Esophagus squamous epithelium (tissue), 5 donors: ENCODE data around the gene RNF13. TPM values are rescaled to one million over a fixed set of nuclear protein-coding genes. Genes with fewer than 3 reads are reported as not detected.
"Not testable (repeated sequence)": the region's sequence is repeated elsewhere in the genome, so short reads cannot be mapped to it uniquely, and the experiment has no call there.

Source experiments
- DNase-seq: peaks from one replicate; lab custom pipeline; 2025; lab: John Stamatoyannopoulos, UW
- H3K27ac ChIP-seq, 4 donors: fragments of 200-600 bp; sonication (generic); one replicate each; pipeline ENCODE4 v1.5.1; 2016 to 2019; ENCODE audit warnings: mild to moderate bottlenecking in 1 of 4
- H3K27me3 ChIP-seq, 4 donors: fragments of 200-600 bp; sonication (generic); 1 replicate in 3 of 4; 2 replicates in 1 of 4; pipeline versions ENCODE4 v1.5.1 to v1.6.0; 2017 to 2021; ENCODE audit warnings: antibody characterized with exemption in 1 of 4
- H3K36me3 ChIP-seq, 3 donors: fragments of 200-600 bp; sonication (generic); one replicate each; pipeline ENCODE4 v1.5.1; 2016 to 2019
- H3K4me1 ChIP-seq, 3 donors: fragments of 200-600 bp; sonication (generic); one replicate each; pipeline ENCODE4 v1.5.1; 2017 to 2019
- H3K4me3 ChIP-seq, 4 donors: fragments of 200-600 bp; sonication (generic); 1 replicate in 3 of 4; 2 replicates in 1 of 4; pipeline ENCODE4 v1.5.1; 2016 to 2019; ENCODE audit warnings: mild to moderate bottlenecking in 2 of 4, moderate library complexity in 1 of 4
- H3K9me3 ChIP-seq, 3 donors: fragments of 200-600 bp; sonication (generic); one replicate each; pipeline ENCODE4 v1.5.1; 2016 to 2019
- POLR2A ChIP-seq, 4 donors: fragments of 450-650 bp; IDR thresholded peaks; one replicate each; pipeline ENCODE4 v1.6.1; 2017; ENCODE audit warnings: antibody characterized with exemption in 4 of 4, mild to moderate bottlenecking in 4 of 4, moderate library complexity in 3 of 4
- WGBS, 2 donors: methylation state at CpG; one replicate each; pipeline ENCODE4 v1.1.5; 2018; 5-methylcytosine and 5-hydroxymethylcytosine counted together
- intact Hi-C: fragments of 100-400 bp; cut with DNase I; formaldehyde crosslinking; loops from one replicate; pipeline ENCODE4 v1.15.0; 2022
- total RNA-seq, 4 donors: library from RNA; depleted of rRNA; stranded (reverse); fragments of >200 nt; gene quantifications; one replicate each; pipeline ENCODE4 v1.1.0, GENCODE V29; 2016
- TF ChIP-seq, protein P1 (sequence below), 6 experiments: fragments of 450-650 bp in 4 of 6; fragments of 200-600 bp in 2 of 6; sonication (generic) in 2 of 6; IDR thresholded peaks; one replicate each; pipeline ENCODE4 v1.5.1; 2016 to 2019; ENCODE audit warnings: antibody characterized with exemption in 6 of 6, mild to moderate bottlenecking in 4 of 6, moderate library complexity in 4 of 6
- donor health status: DM: yes; HTN: yes; CAD: no.

RNF13 gene
- total RNA-seq, 4 donors from 2014 or later: 17.4 to 70.4 (median 45.8) TPM

DNA sequence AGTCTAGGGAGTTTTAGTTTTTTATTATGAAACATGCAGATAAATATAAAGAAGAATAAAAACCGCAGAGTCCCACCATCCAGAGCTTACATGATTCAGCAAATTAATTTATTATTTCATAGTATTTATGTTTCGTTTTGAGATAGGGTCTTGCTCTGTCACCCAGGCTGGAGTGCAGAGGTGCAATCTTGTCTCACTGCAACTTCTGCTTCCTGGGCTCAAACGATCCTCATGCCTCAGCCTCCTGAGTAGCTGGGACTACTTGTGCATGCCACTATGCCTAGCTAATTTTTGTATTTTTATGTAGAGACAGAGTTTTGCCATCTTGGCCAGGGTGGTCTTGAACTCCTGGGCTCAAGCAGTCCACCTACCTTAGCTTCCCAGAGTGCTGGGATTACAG is 13.6 kb downstream of the RNF13 start:
- WGBS, 2 donors: 80 to 85% methylated on average over 3 of the region's 3 CpGs
- H3K27me3 ChIP-seq: no peaks in the 10 kb centered on the region
- no peak for DNase-seq
- TF ChIP-seq POLR2A (IDR thresholded peaks at IDR 0.05): no peak
- TF ChIP-seq, protein P1, sequence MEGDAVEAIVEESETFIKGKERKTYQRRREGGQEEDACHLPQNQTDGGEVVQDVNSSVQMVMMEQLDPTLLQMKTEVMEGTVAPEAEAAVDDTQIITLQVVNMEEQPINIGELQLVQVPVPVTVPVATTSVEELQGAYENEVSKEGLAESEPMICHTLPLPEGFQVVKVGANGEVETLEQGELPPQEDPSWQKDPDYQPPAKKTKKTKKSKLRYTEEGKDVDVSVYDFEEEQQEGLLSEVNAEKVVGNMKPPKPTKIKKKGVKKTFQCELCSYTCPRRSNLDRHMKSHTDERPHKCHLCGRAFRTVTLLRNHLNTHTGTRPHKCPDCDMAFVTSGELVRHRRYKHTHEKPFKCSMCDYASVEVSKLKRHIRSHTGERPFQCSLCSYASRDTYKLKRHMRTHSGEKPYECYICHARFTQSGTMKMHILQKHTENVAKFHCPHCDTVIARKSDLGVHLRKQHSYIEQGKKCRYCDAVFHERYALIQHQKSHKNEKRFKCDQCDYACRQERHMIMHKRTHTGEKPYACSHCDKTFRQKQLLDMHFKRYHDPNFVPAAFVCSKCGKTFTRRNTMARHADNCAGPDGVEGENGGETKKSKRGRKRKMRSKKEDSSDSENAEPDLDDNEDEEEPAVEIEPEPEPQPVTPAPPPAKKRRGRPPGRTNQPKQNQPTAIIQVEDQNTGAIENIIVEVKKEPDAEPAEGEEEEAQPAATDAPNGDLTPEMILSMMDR (IDR thresholded peaks at IDR 0.05): no peak
- peaks cover 0 to 8% (median 0%) of the 10 kb centered on the region in 3 donors for H3K36me3 ChIP-seq
- H3K27ac ChIP-seq: no peak overlapping the region
- H3K4me1 ChIP-seq: peaks cover 0 to 18% (median 0%) of the 10 kb centered on the region in 3 donors
- intact Hi-C loops: no loop called here
- H3K9me3 ChIP-seq: peaks cover 0 to 21% (median 0%) of the 10 kb centered on the region in 3 donors
- no peak overlapping the region for H3K4me3 ChIP-seq

- intact Hi-C loops: no loop called here
- no peak for DNase-seq
- no peak for TF ChIP-seq POLR2A (IDR thresholded peaks at IDR 0.05)
- TF ChIP-seq, protein P1 (IDR thresholded peaks at IDR 0.05): no peak
- Histone ChIP-seq H3K27ac (no peak overlapping the region), H3K36me3 (peaks cover 0 to 15% (median 0%) of the 10 kb centered on the region in 3 donors), H3K27me3 (no peaks in the 10 kb centered on the region), H3K9me3 (peaks cover 0 to 29% (median 4%) of the 10 kb centered on the region in 3 donors), H3K4me3 (no peak overlapping the region), H3K4me1 (peaks cover 0 to 18% (median 0%) of the 10 kb centered on the region in 3 donors)
- 46 to 100% methylated on average over 1 of the region's 1 CpG for WGBS, 2 donors
These were observed 15.4 kb downstream of the RNF13 start for GRCh38 chr3:149828390-149828789.

GRCh38 chr3:149829631-149830030 is 16.6 kb downstream of the RNF13 start:
- H3K4me1 ChIP-seq: peaks cover 0 to 18% (median 0%) of the 10 kb centered on the region in 3 donors
- peaks cover 0 to 42% (median 9%) of the 10 kb centered on the region in 3 donors for H3K9me3 ChIP-seq
- H3K36me3 ChIP-seq: peaks cover 0 to 16% (median 0%) of the 10 kb centered on the region in 3 donors
- H3K4me3 ChIP-seq, intact Hi-C loops, H3K27ac ChIP-seq, DNase-seq, H3K27me3 ChIP-seq: not testable (repeated sequence)
- WGBS, 2 donors: 90 to 95% methylated on average over 4 of the region's 4 CpGs

DNA sequence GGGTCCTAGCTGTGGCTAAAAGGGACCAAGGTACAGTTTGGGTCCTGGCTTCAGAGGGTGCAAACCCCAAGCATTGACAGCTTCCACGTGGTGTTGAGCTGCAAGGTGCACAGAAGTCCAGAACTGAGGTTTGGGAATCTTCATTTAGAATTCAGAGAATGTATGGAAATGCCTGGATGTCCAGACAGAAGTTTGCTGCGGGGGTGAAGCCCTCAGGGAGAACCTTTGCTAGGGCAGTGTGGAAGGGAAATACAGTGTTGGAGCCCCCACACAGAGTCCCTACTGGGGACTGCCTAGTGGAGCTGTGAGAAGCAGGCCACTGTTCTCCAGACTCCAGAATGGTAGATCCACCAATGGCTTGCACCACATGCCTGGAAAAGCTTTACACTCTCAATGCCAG is 17.9 kb downstream of the RNF13 start:
- no peaks in the 10 kb centered on the region for H3K27me3 ChIP-seq
- H3K36me3 ChIP-seq: peaks cover 0 to 16% (median 0%) of the 10 kb centered on the region in 3 donors
- H3K4me1 ChIP-seq: peaks cover 0 to 8% (median 0%) of the 10 kb centered on the region in 3 donors
- no peak overlapping the region for H3K27ac ChIP-seq
- H3K4me3 ChIP-seq: no peak overlapping the region
- intact Hi-C loops: no loop called here
- TF ChIP-seq, protein P1 (IDR thresholded peaks at IDR 0.05): no peak
- TF ChIP-seq POLR2A (IDR thresholded peaks at IDR 0.05): no peak
- peaks cover 0 to 43% (median 9%) of the 10 kb centered on the region in 3 donors for H3K9me3 ChIP-seq
- 86 to 100% methylated on average over 1 to 2 of the region's 2 CpGs for WGBS, 2 donors
- no peak for DNase-seq

GRCh38 chr3:149831321-149831720 is 18.3 kb downstream of the RNF13 start:
- no peak overlapping the region for H3K4me3 ChIP-seq
- no peak for DNase-seq
- H3K27ac ChIP-seq: no peak overlapping the region
- intact Hi-C loops: no loop called here
- H3K27me3 ChIP-seq: no peaks in the 10 kb centered on the region
- peaks cover 0 to 43% (median 9%) of the 10 kb centered on the region in 3 donors for H3K9me3 ChIP-seq
- TF ChIP-seq, protein P1 (IDR thresholded peaks at IDR 0.05): no peak
- no peak for TF ChIP-seq POLR2A (IDR thresholded peaks at IDR 0.05)
- H3K4me1 ChIP-seq: peaks cover 0 to 4% (median 0%) of the 10 kb centered on the region in 3 donors
- 96 to 98% methylated on average over 3 to 4 of the region's 4 CpGs for WGBS, 2 donors
- H3K36me3 ChIP-seq: peaks cover 0 to 16% (median 0%) of the 10 kb centered on the region in 3 donors
